HepG2 (cell line): ENCODE data around the gene ZNF615. TPM values are rescaled to one million over a fixed set of nuclear protein-coding genes. Genes with fewer than 3 reads are reported as not detected.

Source experiments
- ELK4 ChIP-seq: sonication (generic); formaldehyde crosslinking; IDR thresholded peaks from 2 replicates; pipeline ENCODE4 v1.9.0; 2021; ENCODE audit warnings: missing genetic modification reagents, borderline replicate concordance
- GTF2F1 ChIP-seq: fragments of 150-350 bp; IDR thresholded peaks from 2 replicates; pipeline ENCODE4 v1.6.1; 2014; ENCODE audit warnings: low read length
- PAWR ChIP-seq: sonication (generic); formaldehyde crosslinking; IDR thresholded peaks from 2 replicates; pipeline ENCODE4 v1.4.0; 2020; ENCODE audit warnings: missing genetic modification reagents, mild to moderate bottlenecking, borderline replicate concordance
- PBX3 ChIP-seq: sonication (generic); formaldehyde crosslinking; IDR thresholded peaks from 2 replicates; pipeline ENCODE4 v1.8.1; 2023; ENCODE audit warnings: missing genetic modification reagents, inconsistent platforms, borderline replicate concordance
- PRDM4 ChIP-seq: sonication (generic); formaldehyde crosslinking; IDR thresholded peaks from 2 replicates; pipeline ENCODE4 v1.9.0; 2021; ENCODE audit warnings: missing genetic modification reagents, borderline replicate concordance
- SATB2 ChIP-seq: sonication (generic); formaldehyde crosslinking; IDR thresholded peaks from 2 replicates; pipeline ENCODE4 v1.5.0; 2020; ENCODE audit warnings: missing genetic modification reagents
- SIN3A ChIP-seq: IDR thresholded peaks from 2 replicates; pipeline ENCODE4 v1.6.1; 2011; ENCODE audit warnings: low read depth, mild to moderate bottlenecking, control low read depth, low read length, borderline replicate concordance
- SMAD1 ChIP-seq: sonication (generic); formaldehyde crosslinking; IDR thresholded peaks from 2 replicates; pipeline ENCODE4 v1.4.0; 2020; ENCODE audit warnings: missing genetic modification reagents, low read depth, mild to moderate bottlenecking, borderline replicate concordance
- SMC3 ChIP-seq: IDR thresholded peaks from 2 replicates; pipeline ENCODE4 v1.6.1; 2011; ENCODE audit warnings: low read length, improper control_type of control experiment
- SNAI1 ChIP-seq: sonication (generic); formaldehyde crosslinking; IDR thresholded peaks from 2 replicates; pipeline ENCODE4 v1.5.0; 2020; ENCODE audit warnings: mild to moderate bottlenecking, missing genetic modification reagents, borderline replicate concordance
- SP140L ChIP-seq: sonication (generic); formaldehyde crosslinking; IDR thresholded peaks from 2 replicates; pipeline ENCODE4 v1.4.0; 2020; ENCODE audit warnings: missing genetic modification reagents, borderline replicate concordance
- TSC22D2 ChIP-seq: sonication (generic); formaldehyde crosslinking; IDR thresholded peaks from 2 replicates; pipeline ENCODE4 v1.5.1; 2020; ENCODE audit warnings: missing genetic modification reagents, mild to moderate bottlenecking, borderline replicate concordance
- ZBTB46 ChIP-seq: sonication (generic); formaldehyde crosslinking; IDR thresholded peaks from 2 replicates; pipeline ENCODE4 v1.4.0; 2020; ENCODE audit warnings: mild to moderate bottlenecking, missing genetic modification reagents, borderline replicate concordance
- ZNF17 ChIP-seq: sonication (generic); formaldehyde crosslinking; IDR thresholded peaks from 2 replicates; pipeline ENCODE4 v1.5.0; 2020; ENCODE audit warnings: mild to moderate bottlenecking, missing genetic modification reagents
- ZNF263 ChIP-seq: sonication (generic); formaldehyde crosslinking; IDR thresholded peaks from 2 replicates; pipeline ENCODE4 v1.4.0; 2020; ENCODE audit warnings: missing genetic modification reagents
- ZNF354B ChIP-seq: sonication (generic); formaldehyde crosslinking; IDR thresholded peaks from 2 replicates; pipeline ENCODE4 v1.8.0; 2022; ENCODE audit warnings: mild to moderate bottlenecking, missing genetic modification reagents
- ZNF564 ChIP-seq: sonication (generic); formaldehyde crosslinking; IDR thresholded peaks from 2 replicates; pipeline ENCODE4 v1.8.1; 2023; ENCODE audit warnings: mild to moderate bottlenecking, missing genetic modification reagents
- ZNF577 ChIP-seq: sonication (generic); formaldehyde crosslinking; IDR thresholded peaks from 2 replicates; pipeline ENCODE4 v1.4.0; 2020; ENCODE audit warnings: mild to moderate bottlenecking, low read depth, missing genetic modification reagents, borderline replicate concordance
- ZNF589 ChIP-seq: sonication (generic); formaldehyde crosslinking; conservative IDR thresholded peaks from 2 replicates; pipeline ENCODE4 v1.8.0; 2022; ENCODE audit warnings: mild to moderate bottlenecking, moderate library complexity, missing genetic modification reagents
- ZNF614 ChIP-seq: IDR thresholded peaks from 2 replicates; pipeline ENCODE4 v1.6.1; 2018; ENCODE audit warnings: missing biosample characterization, missing genetic modification reagents, inconsistent platforms, borderline replicate concordance
- ZSCAN25 ChIP-seq: sonication (generic); formaldehyde crosslinking; IDR thresholded peaks from 2 replicates; pipeline ENCODE4 v1.8.0; 2022; ENCODE audit warnings: mild to moderate bottlenecking, missing genetic modification reagents
- polyA plus RNA-seq, 8 experiments: library from polyadenylated mRNA; depleted of rRNA in 3 of 8; stranded (reverse) in 7 of 8; unstranded in 1 of 8; fragments of >200 nt; fragmentation: Illumina TruSeq in 4 of 8; extraction: Trizol in 4 of 8; gene quantifications; 2 replicates each; pipeline versions ENCODE4 v1.2.1 to v1.2.3, GENCODE V29; 2011 to 2016; ENCODE audit warnings: low read depth in 4 of 8, missing spikeins in 1 of 8, mixed read lengths in 1 of 8; ENCODE audit not compliant: insufficient read depth in 1 of 8
- total RNA-seq, 5 experiments: library from RNA; depleted of rRNA; stranded (reverse); fragments of >200 nt; fragmentation: Illumina TruSeq; extraction: Trizol; gene quantifications; 2 replicates each; pipeline ENCODE4 v1.2.3, GENCODE V29; 2016; ENCODE audit warnings: low read depth in 1 of 5

Gene ZNF615
- total and polyA plus RNA-seq, 2 of the 13 experiments (the other 11 are each of a cell fraction or from before 2014, with no cell fraction given) = 5.2 to 7.8 TPM

- TF ChIP-seq PBX3 (CRISPR knock-in tag) (no peak), ELK4 (CRISPR knock-in tag) (no peak), PRDM4 (CRISPR knock-in tag) (no peak), ZNF577 (CRISPR knock-in tag) (no peak), SNAI1 (CRISPR knock-in tag) (no peak), ZSCAN25 (no peak), ZNF589 (CRISPR knock-in tag) (no peak), GTF2F1 (no peak), TSC22D2 (peak; percentile 88; the same call in 1 of the 2 replicates), ZNF354B (no peak), ZBTB46 (CRISPR knock-in tag) (no peak), SMAD1 (CRISPR knock-in tag) (no peak), SMC3 (no peak), SP140L (CRISPR knock-in tag) (0 out of 2 replicates have a peak, but pooled peaks have one; percentile 43), ZNF564 (CRISPR knock-in tag) (no peak), ZNF17 (CRISPR knock-in tag) (no peak), SATB2 (CRISPR knock-in tag) (no peak), ZNF263 (CRISPR knock-in tag) (no peak), SIN3A (peak; percentile 96), ZNF614 (CRISPR knock-in tag) (peak; percentile 92), PAWR (CRISPR knock-in tag) (no peak)
These were observed 21.4 kb downstream of the ZNF615 start, which contains the start of gene ZNF350 (continued) for GRCh38 chr19:51986309-51987291.
